Heart right ventricle (tissue), 16 donors: ENCODE measurements around the gene PTCH2. TPM values are rescaled to one million over a fixed set of nuclear protein-coding genes. Genes with fewer than 3 reads are reported as not detected.

Source experiments
- ATAC-seq, 8 donors: fragments of 200-7000 bp; cut with Tn5 transposase; one replicate each; pipeline ENCODE4 v1.9.1; 2020; ENCODE audit warnings: mild to moderate bottlenecking in 8 of 8, moderate library complexity in 8 of 8, moderate number of reproducible peaks in 1 of 8
- DNase-seq, 2 donors: peaks; one replicate each; pipeline ENCODE4 v3.0.0-alpha.2; 2020
- H3K27ac ChIP-seq, 10 donors: fragments of 200-600 bp; sonication (generic) in 2 of 10; one replicate each; pipeline versions ENCODE4 v1.5.0 to v1.8.0; 2020 to 2022; ENCODE audit warnings: mild to moderate bottlenecking in 3 of 10
- H3K27me3 ChIP-seq, 7 donors: fragments of 200-600 bp; one replicate each; pipeline ENCODE4 v1.8.0; 2021 to 2022; ENCODE audit warnings: mild to moderate bottlenecking in 2 of 7
- H3K36me3 ChIP-seq, 9 donors: fragments of 200-600 bp; sonication (generic) in 1 of 9; one replicate each; pipeline versions ENCODE4 v1.5.0 to v1.8.0; 2020 to 2022; ENCODE audit warnings: mild to moderate bottlenecking in 2 of 9
- H3K4me1 ChIP-seq, 9 donors: fragments of 200-600 bp; sonication (generic) in 1 of 9; one replicate each; pipeline versions ENCODE4 v1.5.0 to v1.8.0; 2020 to 2022; ENCODE audit warnings: mild to moderate bottlenecking in 4 of 9
- H3K4me3 ChIP-seq, 10 donors: fragments of 200-600 bp; sonication (generic) in 2 of 10; one replicate each; pipeline versions ENCODE4 v1.5.0 to v1.8.0; 2020 to 2022; ENCODE audit warnings: mild to moderate bottlenecking in 7 of 10, moderate library complexity in 2 of 10
- H3K9me3 ChIP-seq, 11 donors: fragments of 200-600 bp in 10 of 11; sonication (generic) in 2 of 11; one replicate each; pipeline versions ENCODE4 v1.5.0 to v1.8.0; 2013 to 2022; ENCODE audit warnings: mild to moderate bottlenecking in 2 of 11, control low read depth in 1 of 11, moderate library complexity in 1 of 11
- CTCF ChIP-seq, 9 donors: fragments of 200-600 bp; sonication (generic) in 2 of 9; IDR thresholded peaks; one replicate each; pipeline versions ENCODE4 v1.5.0 to v1.8.0; 2021 to 2022; ENCODE audit warnings: antibody characterized with exemption in 9 of 9, mild to moderate bottlenecking in 5 of 9, moderate library complexity in 1 of 9
- WGBS, 2 donors: extraction: QIAGEN DNeasy Blood & Tissue Kit; methylation state at CpG; one replicate each; pipeline ENCODE4 v1.1.7; 2013; ENCODE audit warnings: inconsistent platforms in 1 of 2; 5-methylcytosine and 5-hydroxymethylcytosine counted together
- intact Hi-C, 10 donors: fragments of 100-400 bp; cut with DNase I; formaldehyde crosslinking; loops; one replicate each; pipeline versions ENCODE4 v1.11.1 to v1.14.2; 2022
- polyA plus RNA-seq, 2 donors: library from polyadenylated mRNA; stranded (reverse); fragments of 200-250 nt; gene quantifications; one replicate each; pipeline ENCODE4 v1.2.3, GENCODE V29; 2013
- total RNA-seq, 10 donors: library from RNA; stranded (reverse); fragmentation: NEBNext Ultra II Directional in 3 of 10; extraction: Animal tissue kit (Norgen Biotek cat#: 25700) in 3 of 10; gene quantifications; one replicate each; pipeline versions ENCODE4 v1.2.1 to v1.2.4, GENCODE V29; 2021 to 2023
- donor health status: Arrhythmogenic right ventricular cardiomyopathy.
- donor health status: ischemic (EF 13 %, LVEDD 7.1; RV severe dilation, severe dysfunction).
- donor health status: healthy with polysubstance abuse.
- donor health status: DM: no; HTN: yes; CAD: no.
- donor health status: DM: no; HTN: no; CAD: no.
- donor health status: ischemic (EF 25% LVEDD 6.9; RV normal size, moderate dysfunction).
- donor health status: ischemic (EF 25% LVEDD 5.7; RV mildly dilated, moderate dysfunction).
- donor health status: healthy.
- donor health status: DM: yes; HTN: yes; CAD: no.
- donor health status: Ischemic cardiomyopathy.
- donor health status: ischemic (EF 35%, LVEDD 5.7; RV mildly dilated, moderate dysfunction).
- donor health status: nonischemic (EF 11% LVEDD 7.7; RV severe dilation, severe dysfunction).
- donor health status: DM: yes; HTN: yes; CAD: no.
- donor health status: PGD.
- donor health status: ischemic (EF 29% LVEDD 5.4; RV normal size, mild dysfunction).
- donor health status: nonischemic (EF 23%, LVEDD 6.1; RV moderate dilation, normal function).

The PTCH2 gene
- total and polyA plus RNA-seq, 12 donors, result 0.25 to 1.1 (median 0.44) TPM

- H3K27ac ChIP-seq, result no peak overlapping the region
- H3K4me3 ChIP-seq, result no peak overlapping the region
- WGBS, 2 donors, result 81 to 87% methylated on average over 10 of the region's 10 CpGs
- no peaks in the 10 kb centered on the region for H3K27me3 ChIP-seq
- no peaks in the 10 kb centered on the region for H3K36me3 ChIP-seq
- no peak for ATAC-seq
- intact Hi-C loops, result loop anchor here in 7 of 10 donors (5.0 to 10.0 kb wide), 7 partner anchors 39 to 474 kb away; partner anchors contain the start of genes BEST4 (in 3 of the 7), EIF2B3 (in 1 of the 7), HECTD3 (in 1 of the 7) and UROD (in 1 of the 7)
- H3K9me3 ChIP-seq, result no peaks in the 10 kb centered on the region
- no peak for DNase-seq
- H3K4me1 ChIP-seq, result peaks cover 0 to 39% (median 10%) of the 10 kb centered on the region in 9 donors
- no peak for TF ChIP-seq CTCF (IDR thresholded peaks at IDR 0.05)
These were observed 12.2 kb downstream of the PTCH2 start for GRCh38 chr1:44830900-44831304.

GRCh38 chr1:44829506-44830384, 13.3 kb downstream of the PTCH2 start:
- ATAC-seq (no peak), DNase-seq (no peak)
- WGBS, 2 donors, result 79 to 82% methylated on average over 12 of the region's 12 CpGs
- Histone ChIP-seq H3K4me3 (no peak overlapping the region), H3K27me3 (no peaks in the 10 kb centered on the region), H3K27ac (no peak overlapping the region), H3K4me1 (peaks cover 0 to 39% (median 10%) of the 10 kb centered on the region in 9 donors), H3K9me3 (no peaks in the 10 kb centered on the region), H3K36me3 (no peaks in the 10 kb centered on the region)
- TF ChIP-seq CTCF (IDR thresholded peaks at IDR 0.05), result no peak
- intact Hi-C loops, result loop anchor here in 8 of 10 donors (5.0 to 10.0 kb wide), 7 partner anchors 37 to 475 kb away; partner anchors contain the start of genes BEST4 (in 4 of the 8), EIF2B3 (in 1 of the 8), HECTD3 (in 1 of the 8) and UROD (in 1 of the 8)

- Histone ChIP-seq H3K27me3 (no peaks in the 10 kb centered on the region), H3K27ac (no peak overlapping the region), H3K4me3 (no peak overlapping the region), H3K36me3 (no peaks in the 10 kb centered on the region), H3K4me1 (peaks cover 0 to 32% (median 10%) of the 10 kb centered on the region in 9 donors), H3K9me3 (no peaks in the 10 kb centered on the region)
- DNase-seq (no peak), ATAC-seq (no peak)
- TF ChIP-seq CTCF (IDR thresholded peaks at IDR 0.05), result no peak
- intact Hi-C loops, result loop anchor here in 1 of 10 donors (5.0 kb wide), 1 partner anchor 42 kb away; the partner anchor contains the start of gene BEST4
- WGBS, 2 donors, result 96% methylated on average over 15 of the region's 15 CpGs
These were observed 14.1 kb downstream of the PTCH2 start for GRCh38 chr1:44828841-44829440.

- DNase-seq (no peak), ATAC-seq (no peak)
- H3K9me3 ChIP-seq, result no peaks in the 10 kb centered on the region
- no peaks in the 10 kb centered on the region for H3K36me3 ChIP-seq
- intact Hi-C loops, result loop anchor here in 1 of 10 donors (5.0 kb wide), 1 partner anchor 41 kb away; the partner anchor contains the start of gene BEST4
- no peaks in the 10 kb centered on the region for H3K27me3 ChIP-seq
- H3K27ac ChIP-seq, result no peak overlapping the region
- peaks cover 0 to 29% (median 10%) of the 10 kb centered on the region in 9 donors for H3K4me1 ChIP-seq
- TF ChIP-seq CTCF (IDR thresholded peaks at IDR 0.05), result no peak
- WGBS, 2 donors, result 96% methylated on average over 21 of the region's 21 CpGs
- H3K4me3 ChIP-seq, result no peak overlapping the region
These were observed 14.9 kb downstream of the PTCH2 start for GRCh38 chr1:44828003-44828651.
